IMR-90 (cell line): Measurements from ENCODE around the gene ADD3. TPM values are rescaled to one million over a fixed set of nuclear protein-coding genes. Genes with fewer than 3 reads are reported as not detected.

Experiments
- ATAC-seq: fragments of 200-7000 bp; cut with Tn5 transposase; 2 replicates; pipeline ENCODE4 v1.9.1; 2020; ENCODE audit warnings: low read depth, mild to moderate bottlenecking, moderate library complexity
- BruUV-seq: library from RNA; stranded (reverse); fragments of 400-500 nt; replicated peaks from 2 replicates; lab custom pipeline; 2021; lab: Mats Ljungman, UMichigan
- CTCF ChIA-PET: fragments of 300-600 bp; formaldehyde crosslinking; extraction: SDS; loops from one replicate; lab custom pipeline; 2021; ENCODE audit warnings: antibody characterized with exemption; lab: Yijun Ruan, JAX
- POLR2A ChIA-PET: fragments of 300-600 bp; sonication (Branson Sonifier 250); formaldehyde crosslinking; loops from one replicate; lab custom pipeline; 2022; ENCODE audit warnings: antibody characterized with exemption; ENCODE audit not compliant: unreplicated experiment; lab: Charles Lee
- DNase-seq: peaks from one replicate; pipeline ENCODE4 v3.0.0; 2013
- H2AFZ ChIP-seq: replicated peaks from 2 replicates; pipeline ENCODE3; 2013; ENCODE audit warnings: low read length, mild to moderate bottlenecking; ENCODE audit not compliant: poor library complexity
- H2AK5ac ChIP-seq: 2 replicates; pipeline ENCODE4 v1.6.1; 2013; ENCODE audit warnings: low read depth, low read length, inconsistent platforms
- H2AK9ac ChIP-seq: replicated peaks from 2 replicates; pipeline ENCODE3; 2013; ENCODE audit warnings: mild to moderate bottlenecking, low read depth, low read length, moderate library complexity; ENCODE audit not compliant: poor library complexity
- H2BK120ac ChIP-seq: 2 replicates; pipeline ENCODE4 v1.6.1; 2013; ENCODE audit warnings: low read depth, low read length, inconsistent platforms
- H2BK15ac ChIP-seq: 3 replicates; pipeline ENCODE4 v1.6.1; 2013; ENCODE audit warnings: low read depth, low read length, inconsistent platforms
- H2BK20ac ChIP-seq: 2 replicates; pipeline ENCODE4 v1.6.1; 2013; ENCODE audit warnings: low read depth, mild to moderate bottlenecking, inconsistent platforms, low read length, moderate library complexity
- H2BK5ac ChIP-seq: 2 replicates; pipeline ENCODE4 v1.6.1; 2013; ENCODE audit warnings: mild to moderate bottlenecking, low read depth, low read length, inconsistent platforms; ENCODE audit not compliant: poor library complexity, severe bottlenecking
- H3K14ac ChIP-seq: replicated peaks from 2 replicates; pipeline ENCODE4 v1.6.1; 2013; ENCODE audit warnings: low read depth, low read length, inconsistent platforms
- H3K18ac ChIP-seq: 2 replicates; pipeline ENCODE4 v1.6.1; 2013; ENCODE audit warnings: low read depth, low read length, control low read depth
- H3K23ac ChIP-seq: 2 replicates; pipeline ENCODE4 v1.6.1; 2013; ENCODE audit warnings: low read depth, low read length, inconsistent platforms
- H3K27ac ChIP-seq: 2 replicates; pipeline ENCODE4 v1.5.1; 2013; ENCODE audit warnings: mild to moderate bottlenecking, control low read depth, low read length; ENCODE audit not compliant: insufficient read depth
- H3K27me3 ChIP-seq: 2 replicates; pipeline ENCODE4 v1.6.1; 2013; ENCODE audit warnings: low read length; ENCODE audit not compliant: control insufficient read depth, insufficient read depth
- H3K36me3 ChIP-seq: 2 replicates; pipeline ENCODE4 v1.6.1; 2013; ENCODE audit warnings: low read length, mixed read lengths; ENCODE audit not compliant: control insufficient read depth, insufficient read depth
- H3K4ac ChIP-seq: 2 replicates; pipeline ENCODE4 v1.6.1; 2013; ENCODE audit warnings: low read depth, low read length, inconsistent platforms
- H3K4me1 ChIP-seq: 2 replicates; pipeline ENCODE4 v1.6.1; 2013; ENCODE audit warnings: low read length, mixed read lengths; ENCODE audit not compliant: control insufficient read depth, insufficient read depth
- H3K4me2 ChIP-seq: 2 replicates; pipeline ENCODE4 v1.6.1; 2013; ENCODE audit warnings: low read depth, mild to moderate bottlenecking, control low read depth, low read length, moderate library complexity
- H3K4me3 ChIP-seq: 2 replicates; pipeline ENCODE4 v1.5.1; 2013; ENCODE audit warnings: low read depth, mild to moderate bottlenecking, control low read depth, low read length, moderate library complexity; ENCODE audit not compliant: insufficient read depth
- H3K56ac ChIP-seq: 2 replicates; pipeline ENCODE4 v1.6.1; 2013; ENCODE audit warnings: low read length, inconsistent platforms; ENCODE audit not compliant: insufficient read depth; ENCODE audit errors: extremely low read depth
- H3K79me1 ChIP-seq, 2 experiments: 2 replicates each; pipeline ENCODE4 v1.6.1; 2013; ENCODE audit warnings: low read length in 2 of 2, inconsistent platforms in 1 of 2, low read depth in 1 of 2
- H3K9ac ChIP-seq: 2 replicates; pipeline ENCODE4 v1.6.1; 2013; ENCODE audit warnings: low read depth, low read length, control low read depth
- H3K9me1 ChIP-seq: 2 replicates; pipeline ENCODE4 v1.6.1; 2013; ENCODE audit warnings: low read length, inconsistent platforms; ENCODE audit not compliant: insufficient read depth
- H3K9me3 ChIP-seq: 2 replicates; pipeline ENCODE4 v1.6.1; 2013; ENCODE audit warnings: low read length; ENCODE audit not compliant: control insufficient read depth, insufficient read depth
- H4K20me1 ChIP-seq: 2 replicates; pipeline ENCODE4 v1.6.1; 2013; ENCODE audit warnings: low read length, inconsistent platforms; ENCODE audit not compliant: insufficient read depth
- H4K5ac ChIP-seq: 2 replicates; pipeline ENCODE4 v1.6.1; 2013; ENCODE audit warnings: mild to moderate bottlenecking, low read depth, low read length, control low read depth
- H4K8ac ChIP-seq, 2 experiments: 2 replicates each; pipeline ENCODE4 v1.6.1; 2013; ENCODE audit warnings: low read depth in 2 of 2, low read length in 2 of 2, control low read depth in 1 of 2, inconsistent platforms in 1 of 2
- H4K91ac ChIP-seq: 2 replicates; pipeline ENCODE4 v1.6.1; 2013; ENCODE audit warnings: low read depth, low read length, inconsistent platforms; ENCODE audit not compliant: insufficient read depth
- BHLHE40 ChIP-seq: fragments of 150-350 bp; IDR thresholded peaks from 2 replicates; pipeline ENCODE4 v1.6.1; 2016; ENCODE audit warnings: mild to moderate bottlenecking, low read depth, low read length
- CEBPB ChIP-seq: IDR thresholded peaks from 2 replicates; pipeline ENCODE4 v1.6.1; 2012; ENCODE audit warnings: low read depth, low read length, improper control_type of control experiment
- CHD1 ChIP-seq: IDR thresholded peaks from 2 replicates; pipeline ENCODE4 v1.6.1; 2012; ENCODE audit warnings: low read depth, low read length, improper control_type of control experiment
- CTCF ChIP-seq: conservative IDR thresholded peaks from 2 replicates; pipeline ENCODE4 v1.5.1; 2012; ENCODE audit warnings: mild to moderate bottlenecking, low read depth, low read length, improper control_type of control experiment
- FOS ChIP-seq: fragments of 150-350 bp; IDR thresholded peaks from 2 replicates; pipeline ENCODE4 v1.6.1; 2016; ENCODE audit warnings: low read depth, low read length
- MAFK ChIP-seq: IDR thresholded peaks from 2 replicates; pipeline ENCODE4 v1.6.1; 2012; ENCODE audit warnings: low read depth, low read length, improper control_type of control experiment
- MAZ ChIP-seq: IDR thresholded peaks from 2 replicates; pipeline ENCODE4 v1.6.1; 2012; ENCODE audit warnings: low read depth, mild to moderate bottlenecking, low read length, improper control_type of control experiment, moderate library complexity, borderline replicate concordance
- MXI1 ChIP-seq: IDR thresholded peaks from 2 replicates; pipeline ENCODE4 v1.6.1; 2012; ENCODE audit warnings: low read depth, mild to moderate bottlenecking, low read length, moderate library complexity, borderline replicate concordance
- NFE2L2 ChIP-seq: fragments of 150-350 bp; IDR thresholded peaks from 2 replicates; pipeline ENCODE4 v1.6.1; 2016; ENCODE audit warnings: low read depth, mild to moderate bottlenecking, low read length
- POLR2A ChIP-seq: IDR thresholded peaks from 2 replicates; pipeline ENCODE4 v1.6.1; 2012; ENCODE audit warnings: mild to moderate bottlenecking, low read depth, low read length
- RAD21 ChIP-seq: IDR thresholded peaks from 2 replicates; pipeline ENCODE4 v1.6.1; 2012; ENCODE audit warnings: low read length, improper control_type of control experiment
- RCOR1 ChIP-seq: IDR thresholded peaks from 2 replicates; pipeline ENCODE4 v1.6.1; 2012; ENCODE audit warnings: mild to moderate bottlenecking, low read length, improper control_type of control experiment; ENCODE audit not compliant: insufficient replicate concordance
- RFX5 ChIP-seq: IDR thresholded peaks from 2 replicates; pipeline ENCODE4 v1.8.0; 2012; ENCODE audit warnings: low read depth, mild to moderate bottlenecking, low read length, moderate library complexity
- SMC3 ChIP-seq: fragments of 150-350 bp; IDR thresholded peaks from 2 replicates; pipeline ENCODE4 v1.6.1; 2016; ENCODE audit warnings: low read depth, mild to moderate bottlenecking, antibody characterized with exemption, low read length, moderate library complexity
- USF2 ChIP-seq: fragments of 150-350 bp; IDR thresholded peaks from 2 replicates; pipeline ENCODE4 v1.6.1; 2017; ENCODE audit warnings: mild to moderate bottlenecking, antibody characterized with exemption, low read length, low read depth
- WGBS, 2 experiments: methylation state at CpG; one replicate each; pipeline versions ENCODE4 v1.1.5 to v1.1.7; 2013; ENCODE audit warnings: missing lambda C conversion rate in 2 of 2; ENCODE audit not compliant: insufficient read length in 1 of 2; ENCODE audit errors: extremely low coverage in 2 of 2; 5-methylcytosine and 5-hydroxymethylcytosine counted together
- dilution Hi-C: fragments of 300-500 bp; cut with HindIII; formaldehyde crosslinking; loops from one replicate; pipeline ENCODE4 v1.14.3; 2018; ENCODE audit warnings: low sequenced_read_pairs; ENCODE audit not compliant: unreplicated experiment
- in situ Hi-C: fragments of 300-500 bp; cut with MboI; formaldehyde crosslinking; loops from 3 replicates; pipeline ENCODE4 v1.14.3; 2019; ENCODE audit warnings: low sequenced_read_pairs, inconsistent platforms, mixed read lengths
- intact Hi-C: fragments of 100-400 bp; cut with micrococcal nuclease; formaldehyde crosslinking; loops from 2 replicates; pipeline ENCODE4 v1.10.0; 2022
- polyA plus RNA-seq, 3 experiments: library from polyadenylated mRNA; depleted of rRNA; stranded (reverse); fragments of >200 nt; gene quantifications; 2 replicates each; pipeline ENCODE4 v1.2.3, GENCODE V29; 2012; ENCODE audit warnings: low replicate concordance in 1 of 3
- total RNA-seq: library from RNA; depleted of rRNA; stranded (reverse); fragments of >200 nt; gene quantifications from 2 replicates; pipeline ENCODE4 v1.2.3, GENCODE V29; 2012

ADD3 gene
- total and polyA plus RNA-seq, 2 of the 4 experiments (the other 2 are of a cell fraction), result 138 to 212 TPM

GRCh38 chr10:110141185-110141584 is 133.4 kb downstream of the ADD3 start (continued):
- TF ChIP-seq CHD1, result no peak

GRCh38 chr10:110141871-110142635 is 134.3 kb downstream of the ADD3 start:
- in situ Hi-C loops, result no loop called here

More at GRCh38 chr10:110141871-110142635, 134.3 kb downstream of the ADD3 start:
- no peak overlapping the region for H3K4ac ChIP-seq
- no peak overlapping the region for H3K4me3 ChIP-seq
- no peak overlapping the region for H4K91ac ChIP-seq
- ATAC-seq (no peak), DNase-seq (no peak)
- H3K56ac ChIP-seq, result no peak overlapping the region
- no peak overlapping the region for H4K5ac ChIP-seq
- H4K8ac ChIP-seq, result no peak overlapping the region
- H3K36me3 ChIP-seq, result no peaks in the 10 kb centered on the region
- BruUV-seq, result no TSS peak
- H3K9me3 ChIP-seq, result no peaks in the 10 kb centered on the region
- no peak overlapping the region for H3K23ac ChIP-seq
- intact Hi-C loops, result no loop called here
- no peak overlapping the region for H3K9ac ChIP-seq
- H2BK20ac ChIP-seq, result no peak overlapping the region
- ChIA-PET CTCF (interaction anchor here (1.2 to 1.5 kb wide), 2 partner anchors 137 to 138 kb away, joined by 3 read pairs; no protein-coding TSS in a partner anchor), POLR2A (no interaction called here)
- H4K20me1 ChIP-seq, result no peaks in the 10 kb centered on the region
- no peak overlapping the region for H2AK5ac ChIP-seq
- no peak overlapping the region for H2AFZ ChIP-seq
- no peak overlapping the region for H2BK120ac ChIP-seq
- H3K4me1 ChIP-seq, result 0 out of 2 replicates have a peak, but pooled peaks cover 2% of the 10 kb centered on the region
- H3K79me1 ChIP-seq, result no peaks in the 10 kb centered on the region
- H2AK9ac ChIP-seq, result no peak overlapping the region
- dilution Hi-C loops, result loop anchor here (25.0 kb wide), 1 partner anchor 145 kb away; no protein-coding TSS in a partner anchor
- H3K27me3 ChIP-seq, result no peaks in the 10 kb centered on the region
- no peak overlapping the region for H3K4me2 ChIP-seq
- no peak for TF ChIP-seq MXI1
- TF ChIP-seq MAFK, result no peak
- no peak for TF ChIP-seq CTCF
- no peak for TF ChIP-seq MAZ
- no peak for TF ChIP-seq RCOR1
- TF ChIP-seq NFE2L2, result no peak
- no peak for TF ChIP-seq SMC3
- TF ChIP-seq FOS, result no peak
- no peak for TF ChIP-seq USF2
- TF ChIP-seq POLR2A, result no peak
- no peak for TF ChIP-seq CEBPB
- TF ChIP-seq BHLHE40, result no peak
- TF ChIP-seq CHD1, result no peak
- TF ChIP-seq RAD21, result no peak
- no peak for TF ChIP-seq RFX5
- H2BK5ac ChIP-seq, result no peak overlapping the region
- H3K27ac ChIP-seq, result no peak overlapping the region
- 0 out of 2 replicates have a peak, but pooled peaks cover 3% of the 10 kb centered on the region for H3K9me1 ChIP-seq
- H2BK15ac ChIP-seq, result no peak overlapping the region
- no peak overlapping the region for H3K14ac ChIP-seq
- WGBS, 2 experiments, result 97% methylated on average over 5 of the region's 9 CpGs; no CpG with 5 or more reads in 1 of the 2 experiments
- H3K18ac ChIP-seq, result no peak overlapping the region
